Heart right ventricle (tissue), 16 donors: ENCODE measurements around the gene HLA-DQB2. TPM values are rescaled to one million over a fixed set of nuclear protein-coding genes. Genes with fewer than 3 reads are reported as not detected.
"Not testable (repeated sequence)": the region's sequence is repeated elsewhere in the genome, so short reads cannot be mapped to it uniquely, and the experiment has no call there.

Experiments used
- ATAC-seq, 8 donors: fragments of 200-7000 bp; cut with Tn5 transposase; one replicate each; pipeline ENCODE4 v1.9.1; 2020; ENCODE audit warnings: mild to moderate bottlenecking in 8 of 8, moderate library complexity in 8 of 8, moderate number of reproducible peaks in 1 of 8
- DNase-seq, 2 donors: peaks; one replicate each; pipeline ENCODE4 v3.0.0-alpha.2; 2020
- H3K27ac ChIP-seq, 10 donors: fragments of 200-600 bp; sonication (generic) in 2 of 10; one replicate each; pipeline versions ENCODE4 v1.5.0 to v1.8.0; 2020 to 2022; ENCODE audit warnings: mild to moderate bottlenecking in 3 of 10
- H3K27me3 ChIP-seq, 7 donors: fragments of 200-600 bp; one replicate each; pipeline ENCODE4 v1.8.0; 2021 to 2022; ENCODE audit warnings: mild to moderate bottlenecking in 2 of 7
- H3K36me3 ChIP-seq, 9 donors: fragments of 200-600 bp; sonication (generic) in 1 of 9; one replicate each; pipeline versions ENCODE4 v1.5.0 to v1.8.0; 2020 to 2022; ENCODE audit warnings: mild to moderate bottlenecking in 2 of 9
- H3K4me1 ChIP-seq, 9 donors: fragments of 200-600 bp; sonication (generic) in 1 of 9; one replicate each; pipeline versions ENCODE4 v1.5.0 to v1.8.0; 2020 to 2022; ENCODE audit warnings: mild to moderate bottlenecking in 4 of 9
- H3K4me3 ChIP-seq, 10 donors: fragments of 200-600 bp; sonication (generic) in 2 of 10; one replicate each; pipeline versions ENCODE4 v1.5.0 to v1.8.0; 2020 to 2022; ENCODE audit warnings: mild to moderate bottlenecking in 7 of 10, moderate library complexity in 2 of 10
- H3K9me3 ChIP-seq, 11 donors: fragments of 200-600 bp in 10 of 11; sonication (generic) in 2 of 11; one replicate each; pipeline versions ENCODE4 v1.5.0 to v1.8.0; 2013 to 2022; ENCODE audit warnings: mild to moderate bottlenecking in 2 of 11, control low read depth in 1 of 11, moderate library complexity in 1 of 11
- CTCF ChIP-seq, 9 donors: fragments of 200-600 bp; sonication (generic) in 2 of 9; IDR thresholded peaks; one replicate each; pipeline versions ENCODE4 v1.5.0 to v1.8.0; 2021 to 2022; ENCODE audit warnings: antibody characterized with exemption in 9 of 9, mild to moderate bottlenecking in 5 of 9, moderate library complexity in 1 of 9
- WGBS, 2 donors: extraction: QIAGEN DNeasy Blood & Tissue Kit; methylation state at CpG; one replicate each; pipeline ENCODE4 v1.1.7; 2013; ENCODE audit warnings: inconsistent platforms in 1 of 2; 5-methylcytosine and 5-hydroxymethylcytosine counted together
- intact Hi-C, 10 donors: fragments of 100-400 bp; cut with DNase I; formaldehyde crosslinking; loops; one replicate each; pipeline versions ENCODE4 v1.11.1 to v1.14.2; 2022
- long read RNA-seq, 3 donors: library from polyadenylated mRNA; unstranded; transcript quantifications; one replicate each; pipeline ENCODE4 v2.0.0, GENCODE V29; 2020 to 2021
- polyA plus RNA-seq, 2 donors: library from polyadenylated mRNA; stranded (reverse); fragments of 200-250 nt; gene quantifications; one replicate each; pipeline ENCODE4 v1.2.3, GENCODE V29; 2013
- total RNA-seq, 10 donors: library from RNA; stranded (reverse); fragmentation: NEBNext Ultra II Directional in 3 of 10; extraction: Animal tissue kit (Norgen Biotek cat#: 25700) in 3 of 10; gene quantifications; one replicate each; pipeline versions ENCODE4 v1.2.1 to v1.2.4, GENCODE V29; 2021 to 2023
- donor health status: Arrhythmogenic right ventricular cardiomyopathy.
- donor health status: ischemic (EF 13 %, LVEDD 7.1; RV severe dilation, severe dysfunction).
- donor health status: healthy with polysubstance abuse.
- donor health status: DM: no; HTN: yes; CAD: no.
- donor health status: DM: no; HTN: no; CAD: no.
- donor health status: ischemic (EF 25% LVEDD 6.9; RV normal size, moderate dysfunction).
- donor health status: ischemic (EF 25% LVEDD 5.7; RV mildly dilated, moderate dysfunction).
- donor health status: healthy.
- donor health status: DM: yes; HTN: yes; CAD: no.
- donor health status: Ischemic cardiomyopathy.
- donor health status: ischemic (EF 35%, LVEDD 5.7; RV mildly dilated, moderate dysfunction).
- donor health status: nonischemic (EF 11% LVEDD 7.7; RV severe dilation, severe dysfunction).
- donor health status: DM: yes; HTN: yes; CAD: no.
- donor health status: PGD.
- donor health status: ischemic (EF 29% LVEDD 5.4; RV normal size, mild dysfunction).
- donor health status: nonischemic (EF 23%, LVEDD 6.1; RV moderate dilation, normal function).

The HLA-DQB2 gene
- total RNA-seq: 10 to 100 TPM in 1 of 10 donors, 1 to 10 TPM in 3, under 1 TPM in 4, not detected in 2; 0.30 to 14.6 (median 0.92) TPM
- polyA plus RNA-seq: not detected
- long read RNA-seq, donor 1: 0 reads
- long read RNA-seq, donor 2: 0 reads
- long read RNA-seq, donor 3: 0 reads

DNA sequence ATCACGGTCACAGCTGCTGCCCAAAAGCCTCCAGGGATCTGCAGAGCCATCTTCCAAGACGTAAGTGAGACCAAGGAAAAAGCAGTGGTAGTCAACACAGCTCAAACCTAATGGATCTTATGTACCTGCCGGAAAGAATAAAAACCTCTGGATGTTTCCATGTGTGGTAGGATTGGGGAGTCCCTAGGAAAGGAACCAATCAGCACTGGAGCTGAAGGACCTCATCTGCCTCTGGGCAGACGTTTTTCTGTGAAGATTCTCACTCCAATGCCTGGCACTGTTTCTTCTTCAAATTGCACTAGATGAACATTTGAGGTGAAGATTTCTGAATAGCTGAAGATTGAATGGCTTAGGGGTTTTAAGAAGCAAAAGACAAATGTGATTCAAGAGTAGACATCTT, at the start of gene HLA-DQB2:
Gene HLA-DQB2, minus strand, starts transcription at position 112 of the 400 bp plus-strand sequence. Its CDS starts 62 bp downstream, at position 50.
- DNase-seq: no peak
- H3K4me1 ChIP-seq: no peaks in the 10 kb centered on the region
- no peaks in the 10 kb centered on the region for H3K9me3 ChIP-seq
- peaks cover 0 to 75% (median 53%) of the 10 kb centered on the region in 7 donors for H3K27me3 ChIP-seq
- intact Hi-C loops: no loop called here
- H3K36me3 ChIP-seq: no peaks in the 10 kb centered on the region
- no peak for ATAC-seq
- 40 to 49% methylated on average over 4 of the region's 4 CpGs for WGBS, 2 donors
- no peak within 1 kb of the TSS for H3K27ac ChIP-seq
- no peak within 1 kb of the TSS for H3K4me3 ChIP-seq
- no peak for TF ChIP-seq CTCF (IDR thresholded peaks at IDR 0.05)

GRCh38 chr6:32809171-32809570, 45.8 kb upstream of the HLA-DQB2 start:
- Histone ChIP-seq H3K27ac (no peak overlapping the region), H3K36me3 (peaks cover 0 to 5% (median 0%) of the 10 kb centered on the region in 9 donors), H3K9me3 (no peaks in the 10 kb centered on the region), H3K4me3 (no peak overlapping the region), H3K4me1 (no peaks in the 10 kb centered on the region), H3K27me3 (peaks cover 0 to 39% (median 18%) of the 10 kb centered on the region in 7 donors)
- intact Hi-C loops: no loop called here
- no peak for TF ChIP-seq CTCF (IDR thresholded peaks at IDR 0.05)
- no peak for DNase-seq
- 32 to 38% methylated on average over 1 of the region's 1 CpG for WGBS, 2 donors
- ATAC-seq: no peak

- peaks cover 0 to 53% (median 18%) of the 10 kb centered on the region in 7 donors for H3K27me3 ChIP-seq
- 75 to 76% methylated on average over 5 of the region's 5 CpGs for WGBS, 2 donors
Observed at GRCh38 chr6:32807020-32807580, 43.8 kb upstream of the HLA-DQB2 start.

DNA sequence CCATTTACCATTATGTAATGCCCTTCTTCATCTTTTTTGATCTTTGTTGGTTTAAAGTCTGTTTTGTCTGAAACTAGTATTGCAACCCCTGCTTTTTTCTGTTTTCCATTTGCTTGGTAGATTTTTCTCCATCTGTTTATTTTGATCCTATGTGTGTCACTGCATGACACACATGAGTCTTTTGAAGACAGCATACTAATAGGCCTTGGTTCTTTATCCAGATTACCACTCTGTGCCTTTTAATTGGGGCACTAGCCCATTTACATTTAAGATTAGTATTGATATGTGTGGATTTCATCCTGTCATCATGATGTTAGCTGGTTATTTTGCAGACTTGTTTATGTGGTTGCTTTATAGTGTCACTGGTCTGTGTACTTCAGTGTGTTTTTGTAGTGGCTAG, 42.1 kb upstream of the HLA-DQB2 start:
- intact Hi-C loops, DNase-seq, H3K9me3 ChIP-seq, H3K27ac ChIP-seq, ATAC-seq, H3K4me3 ChIP-seq, H3K36me3 ChIP-seq, H3K4me1 ChIP-seq: not testable (repeated sequence)
- H3K27me3 ChIP-seq: peaks cover 0 to 70% (median 27%) of the 10 kb centered on the region in 7 donors

More at GRCh38 chr6:32807020-32807580, 43.8 kb upstream of the HLA-DQB2 start:
- no peak for DNase-seq
- Histone ChIP-seq H3K9me3 (no peaks in the 10 kb centered on the region), H3K4me3 (no peak overlapping the region), H3K36me3 (no peaks in the 10 kb centered on the region), H3K4me1 (no peaks in the 10 kb centered on the region), H3K27ac (no peak overlapping the region)
- TF ChIP-seq CTCF (IDR thresholded peaks at IDR 0.05): no peak
- ATAC-seq: no peak
- intact Hi-C loops: no loop called here

DNA sequence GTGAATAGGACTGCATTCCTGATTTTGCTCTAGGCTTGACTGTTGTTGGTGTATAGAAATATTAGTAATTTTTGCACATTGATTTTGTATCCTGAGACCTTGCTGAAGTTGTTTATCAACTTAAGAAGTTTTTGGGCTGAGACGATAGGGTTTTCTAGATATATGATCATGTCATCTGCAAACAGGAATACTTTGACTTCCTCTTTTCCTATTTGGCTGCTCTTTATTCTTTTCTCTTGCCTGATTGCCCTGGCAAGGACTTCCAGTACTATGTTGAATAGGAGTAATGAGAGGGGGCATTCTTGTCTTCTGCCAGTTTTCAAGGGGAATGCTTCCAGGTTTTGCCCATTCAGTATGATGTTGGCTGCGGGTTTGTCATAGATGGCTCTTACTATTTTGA, 40.1 kb upstream of the HLA-DQB2 start:
- no peak for TF ChIP-seq CTCF (IDR thresholded peaks at IDR 0.05)
- Histone ChIP-seq H3K27ac (no peak overlapping the region), H3K4me3 (no peak overlapping the region), H3K36me3 (no peaks in the 10 kb centered on the region), H3K9me3 (peaks cover 0 to 10% (median 4%) of the 10 kb centered on the region in 11 donors), H3K4me1 (no peaks in the 10 kb centered on the region), H3K27me3 (peaks cover 0 to 88% (median 35%) of the 10 kb centered on the region in 7 donors)
- 71 to 73% methylated on average over 2 of the region's 2 CpGs for WGBS, 2 donors
- DNase-seq (no peak), ATAC-seq (no peak)
- intact Hi-C loops: no loop called here
